Psoas muscle (tissue), 8 donors: Measurements from ENCODE around the gene UBE2D2. TPM values are rescaled to one million over a fixed set of nuclear protein-coding genes. Genes with fewer than 3 reads are reported as not detected.
A peak's percentile ranks its signal among the peaks of the same experiment; 100 is the strongest.
"Not testable (repeated sequence)": the region's sequence is repeated elsewhere in the genome, so short reads cannot be mapped to it uniquely, and the experiment has no call there.

Experiments used
- ATAC-seq, 4 donors: fragments of 200-7000 bp; cut with Tn5 transposase; one replicate each; pipeline ENCODE4 v1.9.1; 2020; ENCODE audit warnings: moderate library complexity in 3 of 4, mild to moderate bottlenecking in 2 of 4
- DNase-seq, 2 donors: peaks; one replicate each; pipeline ENCODE4 v3.0.0-alpha.2; 2020
- H3K27ac ChIP-seq: fragments of 200-600 bp; one replicate; pipeline ENCODE4 v1.8.0; 2022
- H3K27me3 ChIP-seq, 3 donors: fragments of 200-600 bp in 1 of 3; one replicate each; pipeline versions ENCODE4 v1.6.1 to v1.8.0; 2013 to 2022; ENCODE audit warnings: low read length in 2 of 3, mild to moderate bottlenecking in 2 of 3, moderate library complexity in 1 of 3; ENCODE audit not compliant: insufficient read depth in 3 of 3
- H3K36me3 ChIP-seq, 2 donors: fragments of 200-600 bp in 1 of 2; one replicate each; pipeline versions ENCODE4 v1.6.1 to v1.8.0; 2013 to 2022; ENCODE audit warnings: low read depth in 1 of 2, mild to moderate bottlenecking in 1 of 2, moderate library complexity in 1 of 2; ENCODE audit not compliant: insufficient read depth in 1 of 2
- H3K4me1 ChIP-seq: fragments of 200-600 bp; one replicate; pipeline ENCODE4 v1.8.0; 2022
- H3K4me3 ChIP-seq: fragments of 200-600 bp; one replicate; pipeline ENCODE4 v1.8.0; 2022; ENCODE audit warnings: mild to moderate bottlenecking
- H3K9me3 ChIP-seq: fragments of 200-600 bp; one replicate; pipeline ENCODE4 v1.8.0; 2022
- CTCF ChIP-seq: fragments of 200-600 bp; IDR thresholded peaks from one replicate; pipeline ENCODE4 v1.8.0; 2022; ENCODE audit warnings: antibody characterized with exemption
- WGBS, 3 donors: extraction: QIAGEN DNeasy Blood & Tissue Kit; methylation state at CpG; one replicate each; pipeline versions ENCODE4 v1.1.6 to v1.1.7; 2013; 5-methylcytosine and 5-hydroxymethylcytosine counted together
- intact Hi-C, 2 donors: fragments of 100-400 bp; cut with DNase I; formaldehyde crosslinking; loops; one replicate each; pipeline versions ENCODE4 v1.11.0 to v1.14.2; 2022
- polyA plus RNA-seq, 3 donors: library from polyadenylated mRNA; stranded (reverse); fragments of 200-250 nt; gene quantifications; one replicate each; pipeline ENCODE4 v1.2.3, GENCODE V29; 2013
- total RNA-seq, 4 donors: library from RNA; stranded (reverse); fragmentation: NEBNext Ultra II Directional in 2 of 4; extraction: Animal tissue kit (Norgen Biotek cat#: 25700) in 2 of 4; gene quantifications; one replicate each; pipeline versions ENCODE4 v1.2.1 to v1.2.4, GENCODE V29; 2021 to 2023
- donor health status: healthy with polysubstance abuse.
- donor health status: DM: no; HTN: no; CAD: no; lungs with moderate emphysema.
- donor health status: Bipolar disorder and iron deficiency.
- donor health status: healthy.
- donor health status: DM: yes; HTN: yes; CAD: no.
- donor health status: DM: no; HTN: no; CAD: no.
- donor health status: DM: no; HTN: no; CAD: no.
- donor health status: DM: yes; HTN: yes; CAD: no.

UBE2D2 gene
- total and polyA plus RNA-seq, 7 donors, result 107 to 243 (median 163) TPM

DNA sequence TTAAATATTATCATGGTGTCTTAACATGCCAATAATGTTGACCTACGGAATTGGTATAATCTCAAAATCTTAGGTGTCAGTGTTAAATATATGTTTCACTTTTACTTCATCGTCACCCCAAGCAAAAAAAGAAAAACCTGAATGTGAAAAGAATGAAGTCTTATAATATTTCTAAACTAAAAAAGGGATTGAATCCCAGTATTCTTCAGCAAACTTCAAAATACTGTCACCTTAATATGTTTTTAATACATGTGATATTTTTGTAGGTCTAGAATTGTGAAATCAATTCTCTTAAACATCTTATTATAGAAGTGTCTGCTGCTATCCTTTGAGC lies 14.1 kb downstream of the UBE2D2 start:
- WGBS, 3 donors, result 63 to 83% (median 66%) methylated on average over 2 of the region's 2 CpGs
- H3K27ac ChIP-seq, result peak overlapping the region; percentile 38

DNA sequence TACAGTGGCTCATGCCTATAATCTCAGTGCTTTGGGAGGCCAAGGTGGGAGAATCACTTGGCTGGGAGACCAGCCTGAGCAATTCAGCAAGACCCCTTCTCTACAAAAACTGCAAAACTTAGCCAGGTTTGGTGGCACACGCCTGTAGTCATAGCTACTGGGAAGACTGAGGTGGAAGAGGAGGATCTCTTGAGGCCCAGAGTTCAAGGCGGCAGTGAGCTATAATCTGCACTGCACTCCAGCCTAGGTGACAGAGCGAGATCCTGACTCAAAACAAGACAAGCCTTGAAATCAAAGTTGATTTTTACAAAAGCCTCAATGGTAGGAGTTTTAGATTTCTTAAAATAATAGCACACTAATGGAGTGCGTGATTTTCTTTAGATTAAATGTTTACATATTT lies 14.6 kb downstream of the UBE2D2 start:
- WGBS, 3 donors, result 80 to 85% (median 82%) methylated on average over 4 of the region's 4 CpGs
- Histone ChIP-seq H3K4me3 (no peak overlapping the region), H3K27ac (peak overlapping the region; percentile 38), H3K36me3 (peaks cover 0 to 7% of the 10 kb centered on the region in 2 donors), H3K9me3 (no peaks in the 10 kb centered on the region), H3K27me3 (no peaks in the 10 kb centered on the region), H3K4me1 (peaks cover 61% of the 10 kb centered on the region)
- ATAC-seq (no peak), DNase-seq (no peak)
- intact Hi-C loops, result no loop called here
- no peak for TF ChIP-seq CTCF

More for the DNA sequence above, 14.1 kb downstream of the UBE2D2 start:
- Histone ChIP-seq H3K4me3 (no peak overlapping the region), H3K27me3 (no peaks in the 10 kb centered on the region), H3K36me3 (peaks cover 0 to 9% of the 10 kb centered on the region in 2 donors), H3K9me3 (no peaks in the 10 kb centered on the region), H3K4me1 (peaks cover 57% of the 10 kb centered on the region)
- no peak for DNase-seq
- no peak for TF ChIP-seq CTCF
- ATAC-seq, result no peak
- intact Hi-C loops, result no loop called here

DNA sequence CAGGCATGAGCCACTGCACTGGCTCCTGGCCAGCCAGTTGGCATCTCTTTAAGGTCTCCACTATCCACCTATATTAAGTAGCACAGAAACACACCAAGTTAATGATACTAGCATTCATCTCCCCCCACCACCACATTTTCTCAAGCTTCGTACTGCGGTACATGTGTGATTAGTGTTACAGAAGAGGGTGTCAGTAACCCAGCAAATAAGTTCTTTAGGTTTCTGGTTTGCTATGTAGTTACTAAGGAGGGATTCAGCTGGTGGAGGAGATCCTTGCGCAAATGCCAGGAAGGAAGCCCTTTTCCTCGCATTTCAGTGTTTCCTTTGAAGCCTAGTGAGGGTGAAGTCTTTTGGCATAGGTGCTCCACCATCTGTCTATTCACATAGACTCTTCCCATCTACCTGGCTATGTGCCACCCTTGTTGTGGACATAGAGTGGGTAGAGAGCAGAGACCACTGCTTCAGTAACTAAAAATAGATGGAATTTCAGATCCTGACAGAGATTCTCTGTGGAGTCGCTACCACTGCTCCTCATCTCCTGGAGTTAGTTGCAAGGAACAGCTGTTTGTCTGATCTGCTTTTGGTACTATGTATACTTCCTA lies 16.7 kb downstream of the UBE2D2 start:
- Histone ChIP-seq H3K27ac (peak overlapping the region; percentile 36), H3K27me3 (no peaks in the 10 kb centered on the region), H3K4me3 (no peak overlapping the region), H3K36me3 (peaks cover 0 to 7% of the 10 kb centered on the region in 2 donors), H3K4me1 (peaks cover 63% of the 10 kb centered on the region), H3K9me3 (no peaks in the 10 kb centered on the region)
- DNase-seq (no peak), ATAC-seq (no peak)
- intact Hi-C loops, result no loop called here
- no peak for TF ChIP-seq CTCF
- 53 to 64% (median 55%) methylated on average over 5 of the region's 5 CpGs for WGBS, 3 donors

GRCh38 chr5:139578325-139578724 lies 17.2 kb downstream of the UBE2D2 start:
- peaks cover 63% of the 10 kb centered on the region for H3K4me1 ChIP-seq
- H3K36me3 ChIP-seq, result peaks cover 0 to 5% of the 10 kb centered on the region in 2 donors
- H3K9me3 ChIP-seq, result no peaks in the 10 kb centered on the region
- DNase-seq (no peak), ATAC-seq (no peak)
- peak overlapping the region; percentile 36 for H3K27ac ChIP-seq
- intact Hi-C loops, result no loop called here
- 22 to 38% (median 30%) methylated on average over 2 of the region's 2 CpGs for WGBS, 3 donors
- no peak for TF ChIP-seq CTCF
- H3K27me3 ChIP-seq, result no peaks in the 10 kb centered on the region
- H3K4me3 ChIP-seq, result no peak overlapping the region

DNA sequence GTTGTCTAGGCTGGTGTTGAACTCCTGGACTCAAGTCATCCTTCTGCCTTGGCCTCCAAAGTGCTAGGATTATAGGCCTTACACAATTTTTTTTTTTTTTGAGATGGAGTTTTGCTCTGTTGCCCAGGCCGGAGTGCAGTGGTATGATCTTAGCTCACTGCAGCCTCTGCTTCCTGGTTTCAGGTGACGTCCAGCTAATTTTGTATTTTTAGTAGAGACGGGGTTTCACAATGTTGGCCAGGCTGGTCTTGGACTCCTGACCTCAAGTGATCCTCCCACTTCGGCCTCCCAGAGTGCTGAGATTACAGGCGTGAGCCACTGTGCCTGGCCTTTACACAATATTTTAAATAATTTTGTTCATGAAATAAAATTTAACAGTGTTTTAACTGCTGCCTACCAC lies 21.0 kb downstream of the UBE2D2 start:
- H3K4me3 ChIP-seq, result not testable (repeated sequence)
- ATAC-seq, result peak; percentile 32 to 69 (median 65)

More for the DNA sequence above, 21.0 kb downstream of the UBE2D2 start:
- H3K27ac ChIP-seq, DNase-seq, H3K27me3 ChIP-seq, H3K9me3 ChIP-seq, H3K36me3 ChIP-seq, intact Hi-C loops: not testable (repeated sequence)
- WGBS, 3 donors, result 36 to 58% (median 45%) methylated on average over 5 of the region's 5 CpGs
- H3K4me1 ChIP-seq, result peaks cover 54% of the 10 kb centered on the region
